HepG2 (cell line): ENCODE results near the gene PARD3.

Experiments
- FOXK1 ChIP-seq: sonication (generic); formaldehyde crosslinking; IDR thresholded peaks from 2 replicates; pipeline ENCODE4 v1.4.0; 2020; ENCODE audit warnings: low read depth, missing genetic modification reagents, borderline replicate concordance
- MAFK ChIP-seq, 2 experiments: IDR thresholded peaks in 1 of 2; conservative IDR thresholded peaks in 1 of 2; 2 replicates each; pipeline ENCODE4 v1.6.1; 2011; ENCODE audit warnings: improper control_type of control experiment in 2 of 2, low read length in 2 of 2
- TF ChIP-seq, protein P1 (sequence below): IDR thresholded peaks from 2 replicates; pipeline ENCODE4 v1.6.1; 2016; ENCODE audit warnings: missing compliant biosample characterization, missing genetic modification reagents, borderline replicate concordance
- TF ChIP-seq, protein P2 (sequence below): sonication (generic); formaldehyde crosslinking; IDR thresholded peaks from 2 replicates; pipeline ENCODE4 v1.5.0; 2020; ENCODE audit warnings: mild to moderate bottlenecking, missing genetic modification reagents, moderate library complexity

GRCh38 chr10:34751272-34751671 is 63.8 kb downstream of the PARD3 start:
- TF ChIP-seq, protein P1, sequence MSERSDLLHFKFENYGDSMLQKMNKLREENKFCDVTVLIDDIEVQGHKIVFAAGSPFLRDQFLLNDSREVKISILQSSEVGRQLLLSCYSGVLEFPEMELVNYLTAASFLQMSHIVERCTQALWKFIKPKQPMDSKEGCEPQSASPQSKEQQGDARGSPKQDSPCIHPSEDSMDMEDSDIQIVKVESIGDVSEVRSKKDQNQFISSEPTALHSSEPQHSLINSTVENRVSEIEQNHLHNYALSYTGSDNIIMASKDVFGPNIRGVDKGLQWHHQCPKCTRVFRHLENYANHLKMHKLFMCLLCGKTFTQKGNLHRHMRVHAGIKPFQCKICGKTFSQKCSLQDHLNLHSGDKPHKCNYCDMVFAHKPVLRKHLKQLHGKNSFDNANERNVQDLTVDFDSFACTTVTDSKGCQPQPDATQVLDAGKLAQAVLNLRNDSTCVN (CRISPR knock-in tag): no peak
- TF ChIP-seq FOXK1 (CRISPR knock-in tag) (no peak), MAFK (conservative IDR thresholded peaks at IDR 0.05 in 1 of 2, IDR thresholded peaks at IDR 0.05 in 1 of 2; ENCODE audit: low read length in 2 of 2) (no peak)
- TF ChIP-seq, protein P2, sequence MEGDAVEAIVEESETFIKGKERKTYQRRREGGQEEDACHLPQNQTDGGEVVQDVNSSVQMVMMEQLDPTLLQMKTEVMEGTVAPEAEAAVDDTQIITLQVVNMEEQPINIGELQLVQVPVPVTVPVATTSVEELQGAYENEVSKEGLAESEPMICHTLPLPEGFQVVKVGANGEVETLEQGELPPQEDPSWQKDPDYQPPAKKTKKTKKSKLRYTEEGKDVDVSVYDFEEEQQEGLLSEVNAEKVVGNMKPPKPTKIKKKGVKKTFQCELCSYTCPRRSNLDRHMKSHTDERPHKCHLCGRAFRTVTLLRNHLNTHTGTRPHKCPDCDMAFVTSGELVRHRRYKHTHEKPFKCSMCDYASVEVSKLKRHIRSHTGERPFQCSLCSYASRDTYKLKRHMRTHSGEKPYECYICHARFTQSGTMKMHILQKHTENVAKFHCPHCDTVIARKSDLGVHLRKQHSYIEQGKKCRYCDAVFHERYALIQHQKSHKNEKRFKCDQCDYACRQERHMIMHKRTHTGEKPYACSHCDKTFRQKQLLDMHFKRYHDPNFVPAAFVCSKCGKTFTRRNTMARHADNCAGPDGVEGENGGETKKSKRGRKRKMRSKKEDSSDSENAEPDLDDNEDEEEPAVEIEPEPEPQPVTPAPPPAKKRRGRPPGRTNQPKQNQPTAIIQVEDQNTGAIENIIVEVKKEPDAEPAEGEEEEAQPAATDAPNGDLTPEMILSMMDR (CRISPR knock-in tag): no peak
